Measurements from ENCODE around the gene PTGDR2. TPM values are rescaled to one million over a fixed set of nuclear protein-coding genes. Genes with fewer than 3 reads are reported as not detected.

The PTGDR2 gene
- total RNA-seq, 1 donor from 2014 or later = not detected

- no peak overlapping the region for H3K27ac Mint-ChIP-seq (ENCODE audit: unreplicated experiment)
- H3K9me3 Mint-ChIP-seq (ENCODE audit: unreplicated experiment) = no peaks in the 10 kb centered on the region
- H3K4me1 Mint-ChIP-seq (ENCODE audit: unreplicated experiment) = peaks cover 12% of the 10 kb centered on the region
- no peak overlapping the region for H3K4me3 Mint-ChIP-seq (ENCODE audit: unreplicated experiment)
- H3K36me3 Mint-ChIP-seq (ENCODE audit: low read depth, unreplicated experiment) = no peaks in the 10 kb centered on the region
- peaks cover 7% of the 10 kb centered on the region for H3K27me3 Mint-ChIP-seq (ENCODE audit: unreplicated experiment)
- TF ChIP-seq CTCF (IDR thresholded peaks at IDR 0.05; ENCODE audit: unreplicated experiment) = no peak
- no peak for DNase-seq (ENCODE audit: low spot score)
Observed at GRCh38 chr11:60863550-60864521, 8.1 kb upstream of the PTGDR2 start.

- H3K4me1 Mint-ChIP-seq (ENCODE audit: unreplicated experiment) = peaks cover 17% of the 10 kb centered on the region
- H3K4me3 Mint-ChIP-seq (ENCODE audit: unreplicated experiment) = no peak overlapping the region
- H3K36me3 Mint-ChIP-seq (ENCODE audit: low read depth, unreplicated experiment) = no peaks in the 10 kb centered on the region
- TF ChIP-seq CTCF (IDR thresholded peaks at IDR 0.05; ENCODE audit: unreplicated experiment) = no peak
- no peak overlapping the region for H3K27ac Mint-ChIP-seq (ENCODE audit: unreplicated experiment)
- H3K9me3 Mint-ChIP-seq (ENCODE audit: unreplicated experiment) = no peaks in the 10 kb centered on the region
- H3K27me3 Mint-ChIP-seq (ENCODE audit: unreplicated experiment) = peaks cover 7% of the 10 kb centered on the region
- no peak for DNase-seq (ENCODE audit: low spot score)
Observed at GRCh38 chr11:60862171-60862570, 6.4 kb upstream of the PTGDR2 start.

GRCh38 chr11:60860943-60861342 is 5.2 kb upstream of the PTGDR2 start:
- peaks cover 5% of the 10 kb centered on the region for H3K27me3 Mint-ChIP-seq (ENCODE audit: unreplicated experiment)
- H3K4me1 Mint-ChIP-seq (ENCODE audit: unreplicated experiment) = peaks cover 16% of the 10 kb centered on the region
- no peak overlapping the region for H3K27ac Mint-ChIP-seq (ENCODE audit: unreplicated experiment)
- H3K4me3 Mint-ChIP-seq (ENCODE audit: unreplicated experiment) = no peak overlapping the region
- no peak for DNase-seq (ENCODE audit: low spot score)
- H3K36me3 Mint-ChIP-seq (ENCODE audit: low read depth, unreplicated experiment) = no peaks in the 10 kb centered on the region
- no peak for TF ChIP-seq CTCF (IDR thresholded peaks at IDR 0.05; ENCODE audit: unreplicated experiment)
- H3K9me3 Mint-ChIP-seq (ENCODE audit: unreplicated experiment) = no peaks in the 10 kb centered on the region

- TF ChIP-seq CTCF (IDR thresholded peaks at IDR 0.05; ENCODE audit: unreplicated experiment) = no peak
- Mint-ChIP-seq H3K4me3 (ENCODE audit: unreplicated experiment) (no peak overlapping the region), H3K9me3 (ENCODE audit: unreplicated experiment) (no peaks in the 10 kb centered on the region), H3K27ac (ENCODE audit: unreplicated experiment) (no peak overlapping the region), H3K36me3 (ENCODE audit: low read depth, unreplicated experiment) (no peaks in the 10 kb centered on the region), H3K4me1 (ENCODE audit: unreplicated experiment) (peaks cover 16% of the 10 kb centered on the region), H3K27me3 (ENCODE audit: unreplicated experiment) (peaks cover 5% of the 10 kb centered on the region)
- no peak for DNase-seq (ENCODE audit: low spot score)
Observed at GRCh38 chr11:60859616-60860250, 4.0 kb upstream of the PTGDR2 start.

Data from endothelial cell (in vitro differentiated cells).